CD8-positive, alpha-beta memory T cell (primary cell): ENCODE measurements around the gene KIF3A. TPM values are rescaled to one million over a fixed set of nuclear protein-coding genes. Genes with fewer than 3 reads are reported as not detected.
"Not testable (repeated sequence)": the region's sequence is repeated elsewhere in the genome, so short reads cannot be mapped to it uniquely, and the experiment has no call there.

ENCODE experiments used
- CTCF ChIA-PET: fragments of 350-600 bp; sonication (Branson Sonifier 250); formaldehyde crosslinking; loops from one replicate; lab custom pipeline; 2021; ENCODE audit warnings: antibody characterized with exemption; lab: Charles Lee
- POLR2A ChIA-PET: fragments of 350-600 bp; sonication (Branson Sonifier 250); formaldehyde crosslinking; loops from one replicate; lab custom pipeline; 2021; ENCODE audit warnings: antibody characterized with exemption; lab: Charles Lee
- DNase-seq, 5 donors: peaks; one replicate each; pipeline versions ENCODE4 v3.0.0 to v3.0.0-alpha.2; 2020 to 2022; ENCODE audit warnings: mixed read lengths in 1 of 5
- H3K27ac ChIP-seq: one replicate; pipeline ENCODE4 v1.7.0; 2013; ENCODE audit warnings: low read depth, mild to moderate bottlenecking, low read length, moderate library complexity
- H3K27me3 ChIP-seq: 2 replicates; pipeline ENCODE4 v1.7.0; 2013; ENCODE audit warnings: low read length, mild to moderate bottlenecking; ENCODE audit not compliant: insufficient read depth, poor library complexity, severe bottlenecking
- H3K36me3 ChIP-seq: 2 replicates; pipeline ENCODE4 v1.7.0; 2013; ENCODE audit warnings: mild to moderate bottlenecking, low read length, moderate library complexity; ENCODE audit not compliant: insufficient read depth
- H3K4me1 ChIP-seq: 2 replicates; pipeline ENCODE4 v1.7.0; 2013; ENCODE audit warnings: mild to moderate bottlenecking, low read length, moderate library complexity; ENCODE audit not compliant: insufficient read depth
- H3K4me3 ChIP-seq: 2 replicates; pipeline ENCODE4 v1.7.0; 2013; ENCODE audit warnings: mild to moderate bottlenecking, low read length
- H3K9me3 ChIP-seq: 2 replicates; pipeline ENCODE4 v1.7.0; 2013; ENCODE audit warnings: mild to moderate bottlenecking, low read length
- H3K27ac Mint-ChIP-seq, 8 donors: one replicate each; pipeline ENCODE4 v1.8.0; 2020 to 2021; ENCODE audit warnings: mixed read lengths in 8 of 8, mild to moderate bottlenecking in 6 of 8, inconsistent platforms in 3 of 8, moderate library complexity in 3 of 8
- H3K27me3 Mint-ChIP-seq, 2 donors: one replicate each; pipeline ENCODE4 v1.8.0; 2020 to 2021; ENCODE audit warnings: mixed read lengths in 2 of 2, mild to moderate bottlenecking in 1 of 2, moderate library complexity in 1 of 2
- H3K36me3 Mint-ChIP-seq, 3 donors: one replicate each; pipeline ENCODE4 v1.8.0; 2020 to 2021; ENCODE audit warnings: mixed read lengths in 3 of 3, inconsistent platforms in 1 of 3, mild to moderate bottlenecking in 1 of 3
- H3K4me1 Mint-ChIP-seq, 3 donors: one replicate each; pipeline ENCODE4 v1.8.0; 2020 to 2021; ENCODE audit warnings: mixed read lengths in 3 of 3, inconsistent platforms in 1 of 3, mild to moderate bottlenecking in 1 of 3
- H3K4me3 Mint-ChIP-seq, 7 donors: one replicate each; pipeline ENCODE4 v1.8.0; 2020 to 2021; ENCODE audit warnings: mixed read lengths in 7 of 7, mild to moderate bottlenecking in 6 of 7, moderate library complexity in 4 of 7, inconsistent platforms in 2 of 7
- H3K9me3 Mint-ChIP-seq, 5 donors: one replicate each; pipeline ENCODE4 v1.8.0; 2020 to 2022; ENCODE audit warnings: mixed read lengths in 5 of 5, mild to moderate bottlenecking in 3 of 5, moderate library complexity in 2 of 5, inconsistent platforms in 1 of 5
- polyA plus RNA-seq: library from polyadenylated mRNA; unstranded; fragments of 300-500 nt; fragmentation: Illumina TruSeq; gene quantifications from one replicate; pipeline ENCODE4 v1.2.3, GENCODE V29; 2021
- total RNA-seq, 2 experiments: library from RNA; stranded (reverse); gene quantifications; one replicate each; pipeline ENCODE4 v1.2.3, GENCODE V29; 2021

The KIF3A gene
- total and polyA plus RNA-seq, 3 experiments from 2014 or later, result 15.9 to 23.3 (median 21.1) TPM

GRCh38 chr5:132695956-132696355 lies 41.4 kb downstream of the KIF3A start:
- no peak for DNase-seq
- H3K27ac Mint-ChIP-seq, result no peak overlapping the region
- Histone ChIP-seq H3K9me3 (no peaks in the 10 kb centered on the region), H3K27ac (no peak overlapping the region), H3K4me3 (no peak overlapping the region), H3K4me1 (no peaks in the 10 kb centered on the region), H3K36me3 (no peaks in the 10 kb centered on the region), H3K27me3 (no peaks in the 10 kb centered on the region)
- no peaks in the 10 kb centered on the region for H3K9me3 Mint-ChIP-seq
- H3K36me3 Mint-ChIP-seq, result peaks cover 15 to 61% (median 19%) of the 10 kb centered on the region in 3 donors
- no peaks in the 10 kb centered on the region for H3K27me3 Mint-ChIP-seq
- peaks cover 11 to 12% (median 11%) of the 10 kb centered on the region in 3 donors for H3K4me1 Mint-ChIP-seq
- ChIA-PET POLR2A (no interaction called here), CTCF (no interaction called here)
- no peak overlapping the region for H3K4me3 Mint-ChIP-seq

DNA sequence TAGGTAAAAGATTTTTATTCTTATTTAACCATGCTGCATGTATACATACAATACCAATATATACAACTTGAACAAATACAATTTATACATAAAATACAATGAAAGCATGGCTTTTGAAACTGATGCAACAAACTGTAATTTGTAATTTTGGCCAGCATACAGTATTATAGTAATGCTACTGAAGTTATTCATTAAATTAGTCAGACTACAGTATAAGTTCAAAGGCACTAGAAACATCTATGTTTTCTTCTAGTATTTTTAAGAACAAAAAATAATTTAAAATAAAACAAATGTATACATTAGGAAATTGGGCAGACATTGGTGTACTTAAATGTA lies 44.7 kb downstream of the KIF3A start:
- CTCF ChIA-PET, result no interaction called here

DNA sequence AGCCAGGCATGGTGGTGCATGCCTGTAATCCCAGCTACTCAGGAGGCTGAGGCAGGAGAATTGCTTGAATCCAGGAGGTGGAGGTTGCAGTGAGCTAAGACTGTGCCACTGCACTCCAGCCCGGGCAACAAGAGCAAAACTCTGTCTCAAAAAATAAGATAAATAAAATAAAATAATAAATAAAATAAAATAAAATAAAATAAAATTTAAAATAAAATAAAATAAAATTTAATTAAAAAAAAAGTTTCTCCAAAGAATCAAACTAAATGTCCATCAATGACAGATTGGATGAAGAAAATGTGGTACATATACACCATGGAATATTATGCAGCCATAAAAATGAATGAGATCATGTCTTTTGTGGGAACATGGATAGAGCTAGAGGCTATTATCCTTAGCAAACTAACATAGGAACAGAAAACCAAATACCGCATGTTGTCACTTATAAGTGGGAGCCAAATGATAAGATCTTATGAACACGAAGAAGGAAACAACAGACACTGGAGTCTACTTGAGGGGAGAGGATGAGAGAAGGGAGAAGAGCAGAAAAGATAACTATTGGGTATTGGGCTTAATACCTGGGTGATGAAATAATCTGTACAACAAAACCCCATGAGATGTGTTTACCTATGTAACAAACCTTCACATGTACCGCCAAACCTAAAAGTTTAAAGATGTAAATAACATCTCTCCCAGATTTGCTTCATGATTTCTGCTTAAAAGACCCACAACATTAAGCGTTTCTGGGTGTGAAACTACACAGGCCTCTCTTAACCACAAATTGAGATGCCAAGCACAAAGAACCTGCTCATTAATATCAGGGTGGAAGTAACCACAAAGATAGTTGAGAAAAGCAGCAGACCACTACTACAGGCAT lies 45.4 kb downstream of the KIF3A start:
- Mint-ChIP-seq H3K27ac (peak overlapping the region; percentile 25 to 63 (median 32)), H3K4me1 (peaks cover 29 to 32% (median 30%) of the 10 kb centered on the region in 3 donors), H3K36me3 (peaks cover 0 to 31% (median 6%) of the 10 kb centered on the region in 3 donors)
- POLR2A ChIA-PET, H3K27me3 Mint-ChIP-seq, H3K4me3 ChIP-seq, H3K36me3 ChIP-seq, H3K27me3 ChIP-seq, H3K9me3 ChIP-seq, H3K9me3 Mint-ChIP-seq, H3K27ac ChIP-seq, H3K4me3 Mint-ChIP-seq, DNase-seq, CTCF ChIA-PET: not testable (repeated sequence)
- H3K4me1 ChIP-seq, result peaks cover 18% of the 10 kb centered on the region

More for the DNA sequence above, 44.7 kb downstream of the KIF3A start:
- Mint-ChIP-seq H3K27me3 (no peaks in the 10 kb centered on the region), H3K4me3 (no peak overlapping the region), H3K4me1 (peaks cover 29 to 32% (median 29%) of the 10 kb centered on the region in 3 donors), H3K27ac (peak overlapping the region in 3 of 8 donors; percentile 30 to 61 (median 50)), H3K9me3 (no peaks in the 10 kb centered on the region), H3K36me3 (peaks cover 0 to 37% (median 9%) of the 10 kb centered on the region in 3 donors)
- no peak overlapping the region for H3K27ac ChIP-seq
- POLR2A ChIA-PET, result no interaction called here
- no peaks in the 10 kb centered on the region for H3K9me3 ChIP-seq
- H3K36me3 ChIP-seq, result no peaks in the 10 kb centered on the region
- no peaks in the 10 kb centered on the region for H3K27me3 ChIP-seq
- DNase-seq, result no peak
- peaks cover 17% of the 10 kb centered on the region for H3K4me1 ChIP-seq
- H3K4me3 ChIP-seq, result no peak overlapping the region

- ChIA-PET CTCF (no interaction called here), POLR2A (interaction anchor here (0.5 kb wide), 1 partner anchor 178 kb away, joined by 3 read pairs; no protein-coding TSS in a partner anchor)
- Histone ChIP-seq H3K4me3 (no peak overlapping the region), H3K9me3 (no peaks in the 10 kb centered on the region), H3K36me3 (no peaks in the 10 kb centered on the region), H3K4me1 (peaks cover 18% of the 10 kb centered on the region), H3K27ac (no peak overlapping the region), H3K27me3 (no peaks in the 10 kb centered on the region)
- Mint-ChIP-seq H3K4me1 (peaks cover 29 to 34% (median 34%) of the 10 kb centered on the region in 3 donors), H3K9me3 (no peaks in the 10 kb centered on the region), H3K27ac (no peak overlapping the region), H3K27me3 (no peaks in the 10 kb centered on the region), H3K36me3 (peaks cover 2 to 18% (median 6%) of the 10 kb centered on the region in 3 donors), H3K4me3 (no peak overlapping the region)
- DNase-seq, result no peak
Measured at GRCh38 chr5:132690156-132690555, 47.2 kb downstream of the KIF3A start.

DNA sequence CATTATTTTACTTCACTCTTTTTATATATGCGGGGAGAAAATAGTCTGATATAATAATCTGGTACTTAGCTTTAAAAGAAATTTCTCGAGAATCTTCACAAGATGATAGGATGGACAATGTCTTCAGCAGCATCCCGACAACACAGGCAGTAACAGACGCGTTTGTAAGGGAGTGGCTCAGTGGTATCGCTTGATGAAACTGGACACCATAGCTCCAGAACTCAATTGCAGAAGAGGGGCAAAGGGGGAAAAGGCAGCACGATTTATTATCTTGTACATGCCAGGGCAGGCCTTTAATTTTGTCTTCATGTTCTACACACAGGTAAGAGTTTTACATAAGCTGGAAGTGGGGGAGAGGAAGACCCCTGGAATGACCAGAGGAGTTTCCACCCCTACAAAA lies 47.8 kb downstream of the KIF3A start:
- Histone ChIP-seq H3K4me1 (peaks cover 18% of the 10 kb centered on the region), H3K27ac (no peak overlapping the region), H3K27me3 (no peaks in the 10 kb centered on the region), H3K36me3 (no peaks in the 10 kb centered on the region), H3K4me3 (no peak overlapping the region), H3K9me3 (no peaks in the 10 kb centered on the region)
- Mint-ChIP-seq H3K36me3 (peaks cover 6 to 15% (median 6%) of the 10 kb centered on the region in 3 donors), H3K27ac (peak overlapping the region in 2 of 8 donors; percentile 1 to 84), H3K4me3 (no peak overlapping the region), H3K4me1 (peaks cover 34 to 41% (median 38%) of the 10 kb centered on the region in 3 donors), H3K9me3 (no peaks in the 10 kb centered on the region), H3K27me3 (no peaks in the 10 kb centered on the region)
- ChIA-PET CTCF (no interaction called here), POLR2A (interaction anchor here (0.5 kb wide), 1 partner anchor 179 kb away, joined by 3 read pairs; no protein-coding TSS in a partner anchor)
- DNase-seq, result no peak

DNA sequence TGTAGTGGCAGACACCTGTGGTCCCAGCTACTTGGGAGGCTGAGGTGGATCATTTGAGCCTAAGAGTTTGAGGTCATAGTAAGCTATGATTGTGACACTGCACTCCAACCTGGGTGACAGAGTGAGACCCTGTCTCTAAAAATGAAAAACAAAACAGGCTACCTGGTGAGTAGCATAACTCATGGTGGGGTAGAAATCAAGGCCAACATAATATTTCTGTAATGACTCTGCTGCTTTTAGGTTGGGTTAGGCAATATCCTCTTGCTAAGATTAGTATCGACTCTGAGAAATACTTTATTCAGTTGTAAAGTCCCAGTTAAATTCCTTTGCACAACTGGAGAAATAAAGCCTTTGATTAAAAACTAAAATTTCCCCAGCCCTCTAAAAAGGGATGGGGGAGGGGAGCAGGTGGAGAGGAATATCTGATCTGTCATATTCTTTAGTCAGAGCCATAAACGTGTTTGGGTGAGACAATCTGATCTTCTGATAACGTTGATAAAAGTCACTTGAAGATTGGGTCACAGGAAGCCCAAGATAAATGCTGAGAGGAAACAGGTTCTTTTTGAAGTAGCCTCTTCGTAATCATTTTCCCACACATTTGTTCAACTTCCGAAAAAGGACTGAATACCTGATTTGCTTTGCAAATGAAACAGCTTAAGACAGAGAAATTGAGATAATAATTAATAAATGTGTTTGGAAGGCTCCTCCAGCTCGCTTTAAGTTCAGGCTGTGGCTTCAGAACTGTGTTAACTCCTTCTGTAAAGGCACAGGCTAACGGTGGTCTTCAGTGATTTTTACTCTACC lies 48.6 kb downstream of the KIF3A start:
- Mint-ChIP-seq H3K36me3 (peaks cover 6 to 12% (median 6%) of the 10 kb centered on the region in 3 donors), H3K9me3 (no peaks in the 10 kb centered on the region), H3K27ac (peak overlapping the region; percentile 1 to 79 (median 56)), H3K27me3 (no peaks in the 10 kb centered on the region), H3K4me3 (peak overlapping the region in 2 of 7 donors; percentile 26 to 27), H3K4me1 (peaks cover 34 to 45% (median 38%) of the 10 kb centered on the region in 3 donors)
- no peak overlapping the region for H3K27ac ChIP-seq
- no peaks in the 10 kb centered on the region for H3K27me3 ChIP-seq
- DNase-seq, result peak in 2 of 5 donors; percentile 15 to 18
- no peaks in the 10 kb centered on the region for H3K36me3 ChIP-seq
- H3K9me3 ChIP-seq, result no peaks in the 10 kb centered on the region
- CTCF ChIA-PET, result interaction anchor here (1.3 kb wide), 1 partner anchor 10 kb away, joined by 3 read pairs; no protein-coding TSS in a partner anchor
- no peak overlapping the region for H3K4me3 ChIP-seq
- POLR2A ChIA-PET, result interaction anchor here (0.6 kb wide), 1 partner anchor 1359 kb away, joined by 5 read pairs; no protein-coding TSS in a partner anchor
- peaks cover 18% of the 10 kb centered on the region for H3K4me1 ChIP-seq

DNA sequence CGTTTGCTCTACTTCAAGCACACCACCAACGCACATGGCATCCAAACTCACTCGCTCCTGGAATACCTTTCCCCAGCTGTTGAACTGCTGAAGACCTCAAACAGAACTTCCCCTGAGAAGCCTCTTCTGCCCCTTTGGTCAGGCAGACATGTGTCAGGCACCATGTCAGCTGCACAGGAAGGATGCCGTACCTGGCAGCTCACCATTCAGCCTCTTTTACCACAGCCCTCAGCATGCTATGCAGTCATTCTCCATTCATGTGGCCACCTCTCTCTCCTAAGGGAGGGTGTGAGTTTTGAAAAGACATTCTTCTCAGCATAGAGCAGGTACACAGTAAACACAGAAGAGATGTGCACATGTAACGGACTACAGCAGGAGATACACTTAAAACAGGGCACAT lies 49.4 kb downstream of the KIF3A start:
- Mint-ChIP-seq H3K36me3 (peaks cover 3 to 10% (median 6%) of the 10 kb centered on the region in 3 donors), H3K4me3 (peak overlapping the region in 2 of 7 donors; percentile 24 to 65)
- peak in 4 of 5 donors; percentile 13 to 70 (median 58) for DNase-seq

More for the DNA sequence above, 49.4 kb downstream of the KIF3A start:
- H3K36me3 ChIP-seq, result no peaks in the 10 kb centered on the region
- H3K4me1 ChIP-seq, result peaks cover 18% of the 10 kb centered on the region
- H3K27me3 Mint-ChIP-seq, result no peaks in the 10 kb centered on the region
- peaks cover 32 to 43% (median 37%) of the 10 kb centered on the region in 3 donors for H3K4me1 Mint-ChIP-seq
- H3K27ac ChIP-seq, result no peak overlapping the region
- CTCF ChIA-PET, result interaction anchor here (1.3 kb wide), 1 partner anchor 10 kb away, joined by 3 read pairs; no protein-coding TSS in a partner anchor
- no peaks in the 10 kb centered on the region for H3K9me3 ChIP-seq
- no peaks in the 10 kb centered on the region for H3K9me3 Mint-ChIP-seq
- H3K27me3 ChIP-seq, result no peaks in the 10 kb centered on the region
- H3K4me3 ChIP-seq, result no peak overlapping the region
- H3K27ac Mint-ChIP-seq, result peak overlapping the region; percentile 3 to 86 (median 58)
- POLR2A ChIA-PET, result no interaction called here
